Transverse colon (tissue), 3 donors: Measurements from ENCODE around the gene PLXND1.

Experiments used
- POLR2A ChIP-seq: fragments of 450-650 bp; IDR thresholded peaks from one replicate; pipeline ENCODE4 v1.6.1; 2016; ENCODE audit warnings: antibody characterized with exemption, mild to moderate bottlenecking, moderate library complexity
- POLR2AphosphoS5 ChIP-seq, 3 donors: sonication (generic); formaldehyde crosslinking; IDR thresholded peaks; one replicate each; pipeline ENCODE4 v1.6.1; 2016; ENCODE audit warnings: antibody characterized with exemption in 3 of 3

- no peak for TF ChIP-seq POLR2AphosphoS5 (IDR thresholded peaks at IDR 0.05)
- no peak for TF ChIP-seq POLR2A
These were observed 89.0 kb downstream of the PLXND1 start for GRCh38 chr3:129517516-129517915.
